HepG2 (cell line): ENCODE results near the gene CAPN9. TPM values are rescaled to one million over a fixed set of nuclear protein-coding genes. Genes with fewer than 3 reads are reported as not detected.

Source experiments
- ELF1 ChIP-seq: sonication (generic); formaldehyde crosslinking; IDR thresholded peaks from 2 replicates; pipeline ENCODE4 v1.4.0; 2020; ENCODE audit warnings: missing genetic modification reagents
- GATA4 ChIP-seq: sonication (generic); IDR thresholded peaks from 2 replicates; pipeline ENCODE4 v1.6.1; 2016; ENCODE audit warnings: antibody characterized with exemption, low read depth, borderline replicate concordance
- MEF2D ChIP-seq: sonication (generic); formaldehyde crosslinking; IDR thresholded peaks from 2 replicates; pipeline ENCODE4 v1.5.1; 2020; ENCODE audit warnings: mild to moderate bottlenecking, missing genetic modification reagents
- SP1 ChIP-seq, 2 experiments: fragments of 450-650 bp in 1 of 2; sonication (generic) in 1 of 2; formaldehyde crosslinking in 1 of 2; IDR thresholded peaks; 2 replicates each; pipeline versions ENCODE4 v1.4.0 to v1.6.1; 2016 to 2020; ENCODE audit warnings: missing genetic modification reagents in 1 of 2
- ZFP41 ChIP-seq: sonication (generic); formaldehyde crosslinking; IDR thresholded peaks from 2 replicates; pipeline ENCODE4 v1.4.0; 2020; ENCODE audit warnings: mild to moderate bottlenecking, missing genetic modification reagents, borderline replicate concordance
- ZFP62 ChIP-seq: sonication (generic); formaldehyde crosslinking; IDR thresholded peaks from 2 replicates; pipeline ENCODE4 v1.4.0; 2020; ENCODE audit warnings: missing genetic modification reagents
- ZFP82 ChIP-seq: sonication (generic); formaldehyde crosslinking; IDR thresholded peaks from 2 replicates; pipeline ENCODE4 v1.5.1; 2020; ENCODE audit warnings: mild to moderate bottlenecking, missing genetic modification reagents, borderline replicate concordance
- ZNF614 ChIP-seq: IDR thresholded peaks from 2 replicates; pipeline ENCODE4 v1.6.1; 2018; ENCODE audit warnings: missing biosample characterization, missing genetic modification reagents, inconsistent platforms, borderline replicate concordance
- ZNF749 ChIP-seq: sonication (generic); formaldehyde crosslinking; IDR thresholded peaks from 2 replicates; pipeline ENCODE4 v1.8.0; 2022; ENCODE audit warnings: mild to moderate bottlenecking, missing genetic modification reagents, moderate library complexity, borderline replicate concordance
- ZSCAN12 ChIP-seq: sonication (generic); formaldehyde crosslinking; IDR thresholded peaks from 2 replicates; pipeline ENCODE4 v1.9.0; 2021; ENCODE audit warnings: mild to moderate bottlenecking, missing genetic modification reagents
- polyA plus RNA-seq, 8 experiments: library from polyadenylated mRNA; depleted of rRNA in 3 of 8; stranded (reverse) in 7 of 8; unstranded in 1 of 8; fragments of >200 nt; fragmentation: Illumina TruSeq in 4 of 8; extraction: Trizol in 4 of 8; gene quantifications; 2 replicates each; pipeline versions ENCODE4 v1.2.1 to v1.2.3, GENCODE V29; 2011 to 2016; ENCODE audit warnings: low read depth in 4 of 8, missing spikeins in 1 of 8, mixed read lengths in 1 of 8; ENCODE audit not compliant: insufficient read depth in 1 of 8
- total RNA-seq, 5 experiments: library from RNA; depleted of rRNA; stranded (reverse); fragments of >200 nt; fragmentation: Illumina TruSeq; extraction: Trizol; gene quantifications; 2 replicates each; pipeline ENCODE4 v1.2.3, GENCODE V29; 2016; ENCODE audit warnings: low read depth in 1 of 5
- TF ChIP-seq, protein P1 (sequence below): sonication (generic); formaldehyde crosslinking; IDR thresholded peaks from 2 replicates; pipeline ENCODE4 v1.4.0; 2020; ENCODE audit warnings: missing genetic modification reagents
- TF ChIP-seq, protein P2 (sequence below): IDR thresholded peaks from 2 replicates; pipeline ENCODE4 v1.6.1; 2016; ENCODE audit warnings: low read depth, borderline replicate concordance
- TF ChIP-seq, protein P3 (sequence below): sonication (generic); formaldehyde crosslinking; IDR thresholded peaks from 2 replicates; pipeline ENCODE4 v1.9.0; 2021; ENCODE audit warnings: mild to moderate bottlenecking, missing genetic modification reagents
- TF ChIP-seq, protein P4 (sequence below): sonication (generic); formaldehyde crosslinking; IDR thresholded peaks from 2 replicates; pipeline ENCODE4 v1.4.0; 2020; ENCODE audit warnings: missing genetic modification reagents
- TF ChIP-seq, protein P5 (sequence below): sonication (generic); formaldehyde crosslinking; IDR thresholded peaks from 2 replicates; pipeline ENCODE4 v1.5.1; 2020; ENCODE audit warnings: missing genetic modification reagents, mild to moderate bottlenecking, borderline replicate concordance

The CAPN9 gene
- total and polyA plus RNA-seq, 2 of the 13 experiments (the other 11 are each of a cell fraction or from before 2014, with no cell fraction given), result 0.04 to 0.31 TPM

DNA sequence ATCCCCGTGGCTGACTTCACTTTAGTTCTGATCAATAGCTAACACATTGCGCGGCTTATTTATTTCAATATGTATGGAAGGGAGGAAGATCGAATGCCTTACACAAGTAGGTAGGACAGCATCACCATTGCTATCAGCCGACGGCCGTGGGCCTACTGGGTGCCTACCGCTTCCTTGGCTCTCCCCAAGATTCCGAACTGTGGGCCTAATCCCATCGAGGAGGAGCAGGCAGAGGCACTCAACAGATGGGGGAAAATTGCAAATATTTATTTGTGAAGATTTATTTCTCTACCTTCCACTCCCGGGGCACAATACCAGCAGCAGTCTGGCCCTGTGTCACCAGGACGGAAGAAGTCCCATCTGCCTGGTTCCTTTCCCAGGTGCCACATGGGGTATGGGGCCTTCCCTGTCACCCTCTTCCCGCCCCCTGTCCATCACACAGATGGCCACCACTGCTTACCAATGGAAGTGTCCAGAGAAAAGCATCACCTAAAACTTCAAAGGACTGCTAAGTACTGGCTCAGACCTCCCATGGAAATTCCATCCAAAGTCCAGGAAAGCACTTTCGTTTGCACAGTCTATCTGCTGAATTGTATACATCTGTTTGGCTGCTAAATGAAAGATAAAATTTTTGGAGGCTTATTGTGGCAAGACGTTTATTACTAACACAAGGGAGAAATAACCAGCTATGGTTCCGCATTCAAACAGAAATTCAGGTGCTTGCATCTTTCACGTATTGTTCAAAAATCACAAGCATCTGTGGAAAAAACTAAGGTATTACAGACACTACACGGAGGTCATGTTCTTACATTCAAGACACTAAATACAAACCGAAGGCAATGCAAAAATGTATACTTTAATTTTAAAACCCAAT is 45.1 kb upstream of the CAPN9 start (continued):
- TF ChIP-seq ZFP41 (CRISPR knock-in tag) (peak; percentile 17; the same call in 1 of the 2 replicates), ZFP62 (CRISPR knock-in tag) (no peak), ZFP82 (CRISPR knock-in tag) (no peak), ZSCAN12 (no peak), ZNF749 (CRISPR knock-in tag) (no peak), SP1 (IDR thresholded peaks at IDR 0.05) (no peak), SP1 (CRISPR knock-in tag; IDR thresholded peaks at IDR 0.05) (0 out of 2 replicates have a peak, but pooled peaks have one; percentile 44), ZNF614 (no peak), MEF2D (CRISPR knock-in tag) (no peak), ELF1 (CRISPR knock-in tag) (no peak), GATA4 (no peak; the same call in 1 of the 2 replicates)
- TF ChIP-seq, protein P1, sequence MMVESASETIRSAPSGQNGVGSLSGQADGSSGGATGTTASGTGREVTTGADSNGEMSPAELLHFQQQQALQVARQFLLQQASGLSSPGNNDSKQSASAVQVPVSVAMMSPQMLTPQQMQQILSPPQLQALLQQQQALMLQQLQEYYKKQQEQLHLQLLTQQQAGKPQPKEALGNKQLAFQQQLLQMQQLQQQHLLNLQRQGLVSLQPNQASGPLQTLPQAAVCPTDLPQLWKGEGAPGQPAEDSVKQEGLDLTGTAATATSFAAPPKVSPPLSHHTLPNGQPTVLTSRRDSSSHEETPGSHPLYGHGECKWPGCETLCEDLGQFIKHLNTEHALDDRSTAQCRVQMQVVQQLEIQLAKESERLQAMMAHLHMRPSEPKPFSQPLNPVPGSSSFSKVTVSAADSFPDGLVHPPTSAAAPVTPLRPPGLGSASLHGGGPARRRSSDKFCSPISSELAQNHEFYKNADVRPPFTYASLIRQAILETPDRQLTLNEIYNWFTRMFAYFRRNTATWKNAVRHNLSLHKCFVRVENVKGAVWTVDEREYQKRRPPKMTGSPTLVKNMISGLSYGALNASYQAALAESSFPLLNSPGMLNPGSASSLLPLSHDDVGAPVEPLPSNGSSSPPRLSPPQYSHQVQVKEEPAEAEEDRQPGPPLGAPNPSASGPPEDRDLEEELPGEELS (CRISPR knock-in tag), result peak; percentile 68
- TF ChIP-seq, protein P2, sequence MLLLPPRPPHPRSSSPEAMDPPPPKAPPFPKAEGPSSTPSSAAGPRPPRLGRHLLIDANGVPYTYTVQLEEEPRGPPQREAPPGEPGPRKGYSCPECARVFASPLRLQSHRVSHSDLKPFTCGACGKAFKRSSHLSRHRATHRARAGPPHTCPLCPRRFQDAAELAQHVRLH, result peak; percentile 37; the same call in 1 of the 2 replicates
- TF ChIP-seq, protein P3, sequence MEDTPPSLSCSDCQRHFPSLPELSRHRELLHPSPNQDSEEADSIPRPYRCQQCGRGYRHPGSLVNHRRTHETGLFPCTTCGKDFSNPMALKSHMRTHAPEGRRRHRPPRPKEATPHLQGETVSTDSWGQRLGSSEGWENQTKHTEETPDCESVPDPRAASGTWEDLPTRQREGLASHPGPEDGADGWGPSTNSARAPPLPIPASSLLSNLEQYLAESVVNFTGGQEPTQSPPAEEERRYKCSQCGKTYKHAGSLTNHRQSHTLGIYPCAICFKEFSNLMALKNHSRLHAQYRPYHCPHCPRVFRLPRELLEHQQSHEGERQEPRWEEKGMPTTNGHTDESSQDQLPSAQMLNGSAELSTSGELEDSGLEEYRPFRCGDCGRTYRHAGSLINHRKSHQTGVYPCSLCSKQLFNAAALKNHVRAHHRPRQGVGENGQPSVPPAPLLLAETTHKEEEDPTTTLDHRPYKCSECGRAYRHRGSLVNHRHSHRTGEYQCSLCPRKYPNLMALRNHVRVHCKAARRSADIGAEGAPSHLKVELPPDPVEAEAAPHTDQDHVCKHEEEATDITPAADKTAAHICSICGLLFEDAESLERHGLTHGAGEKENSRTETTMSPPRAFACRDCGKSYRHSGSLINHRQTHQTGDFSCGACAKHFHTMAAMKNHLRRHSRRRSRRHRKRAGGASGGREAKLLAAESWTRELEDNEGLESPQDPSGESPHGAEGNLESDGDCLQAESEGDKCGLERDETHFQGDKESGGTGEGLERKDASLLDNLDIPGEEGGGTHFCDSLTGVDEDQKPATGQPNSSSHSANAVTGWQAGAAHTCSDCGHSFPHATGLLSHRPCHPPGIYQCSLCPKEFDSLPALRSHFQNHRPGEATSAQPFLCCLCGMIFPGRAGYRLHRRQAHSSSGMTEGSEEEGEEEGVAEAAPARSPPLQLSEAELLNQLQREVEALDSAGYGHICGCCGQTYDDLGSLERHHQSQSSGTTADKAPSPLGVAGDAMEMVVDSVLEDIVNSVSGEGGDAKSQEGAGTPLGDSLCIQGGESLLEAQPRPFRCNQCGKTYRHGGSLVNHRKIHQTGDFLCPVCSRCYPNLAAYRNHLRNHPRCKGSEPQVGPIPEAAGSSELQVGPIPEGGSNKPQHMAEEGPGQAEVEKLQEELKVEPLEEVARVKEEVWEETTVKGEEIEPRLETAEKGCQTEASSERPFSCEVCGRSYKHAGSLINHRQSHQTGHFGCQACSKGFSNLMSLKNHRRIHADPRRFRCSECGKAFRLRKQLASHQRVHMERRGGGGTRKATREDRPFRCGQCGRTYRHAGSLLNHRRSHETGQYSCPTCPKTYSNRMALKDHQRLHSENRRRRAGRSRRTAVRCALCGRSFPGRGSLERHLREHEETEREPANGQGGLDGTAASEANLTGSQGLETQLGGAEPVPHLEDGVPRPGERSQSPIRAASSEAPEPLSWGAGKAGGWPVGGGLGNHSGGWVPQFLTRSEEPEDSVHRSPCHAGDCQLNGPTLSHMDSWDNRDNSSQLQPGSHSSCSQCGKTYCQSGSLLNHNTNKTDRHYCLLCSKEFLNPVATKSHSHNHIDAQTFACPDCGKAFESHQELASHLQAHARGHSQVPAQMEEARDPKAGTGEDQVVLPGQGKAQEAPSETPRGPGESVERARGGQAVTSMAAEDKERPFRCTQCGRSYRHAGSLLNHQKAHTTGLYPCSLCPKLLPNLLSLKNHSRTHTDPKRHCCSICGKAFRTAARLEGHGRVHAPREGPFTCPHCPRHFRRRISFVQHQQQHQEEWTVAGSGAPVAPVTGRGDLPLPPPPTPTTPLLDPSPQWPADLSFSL, result no peak
- TF ChIP-seq, protein P4, sequence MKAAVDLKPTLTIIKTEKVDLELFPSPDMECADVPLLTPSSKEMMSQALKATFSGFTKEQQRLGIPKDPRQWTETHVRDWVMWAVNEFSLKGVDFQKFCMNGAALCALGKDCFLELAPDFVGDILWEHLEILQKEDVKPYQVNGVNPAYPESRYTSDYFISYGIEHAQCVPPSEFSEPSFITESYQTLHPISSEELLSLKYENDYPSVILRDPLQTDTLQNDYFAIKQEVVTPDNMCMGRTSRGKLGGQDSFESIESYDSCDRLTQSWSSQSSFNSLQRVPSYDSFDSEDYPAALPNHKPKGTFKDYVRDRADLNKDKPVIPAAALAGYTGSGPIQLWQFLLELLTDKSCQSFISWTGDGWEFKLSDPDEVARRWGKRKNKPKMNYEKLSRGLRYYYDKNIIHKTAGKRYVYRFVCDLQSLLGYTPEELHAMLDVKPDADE (CRISPR knock-in tag), result no peak
- TF ChIP-seq, protein P5, sequence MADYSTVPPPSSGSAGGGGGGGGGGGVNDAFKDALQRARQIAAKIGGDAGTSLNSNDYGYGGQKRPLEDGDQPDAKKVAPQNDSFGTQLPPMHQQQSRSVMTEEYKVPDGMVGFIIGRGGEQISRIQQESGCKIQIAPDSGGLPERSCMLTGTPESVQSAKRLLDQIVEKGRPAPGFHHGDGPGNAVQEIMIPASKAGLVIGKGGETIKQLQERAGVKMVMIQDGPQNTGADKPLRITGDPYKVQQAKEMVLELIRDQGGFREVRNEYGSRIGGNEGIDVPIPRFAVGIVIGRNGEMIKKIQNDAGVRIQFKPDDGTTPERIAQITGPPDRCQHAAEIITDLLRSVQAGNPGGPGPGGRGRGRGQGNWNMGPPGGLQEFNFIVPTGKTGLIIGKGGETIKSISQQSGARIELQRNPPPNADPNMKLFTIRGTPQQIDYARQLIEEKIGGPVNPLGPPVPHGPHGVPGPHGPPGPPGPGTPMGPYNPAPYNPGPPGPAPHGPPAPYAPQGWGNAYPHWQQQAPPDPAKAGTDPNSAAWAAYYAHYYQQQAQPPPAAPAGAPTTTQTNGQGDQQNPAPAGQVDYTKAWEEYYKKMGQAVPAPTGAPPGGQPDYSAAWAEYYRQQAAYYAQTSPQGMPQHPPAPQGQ (CRISPR knock-in tag), result no peak
